HG03060 (cell line): ENCODE results near the gene NUDT16.
"Not testable (repeated sequence)": the region's sequence is repeated elsewhere in the genome, so short reads cannot be mapped to it uniquely, and the experiment has no call there.

Source experiments
- ATAC-seq: cut with Tn5 transposase; IDR thresholded peaks from one replicate; pipeline ENCODE4 v1.9.1; 2021; ENCODE audit warnings: low read depth, moderate number of reproducible peaks; ENCODE audit not compliant: unreplicated experiment

Gene NUDT16

DNA sequence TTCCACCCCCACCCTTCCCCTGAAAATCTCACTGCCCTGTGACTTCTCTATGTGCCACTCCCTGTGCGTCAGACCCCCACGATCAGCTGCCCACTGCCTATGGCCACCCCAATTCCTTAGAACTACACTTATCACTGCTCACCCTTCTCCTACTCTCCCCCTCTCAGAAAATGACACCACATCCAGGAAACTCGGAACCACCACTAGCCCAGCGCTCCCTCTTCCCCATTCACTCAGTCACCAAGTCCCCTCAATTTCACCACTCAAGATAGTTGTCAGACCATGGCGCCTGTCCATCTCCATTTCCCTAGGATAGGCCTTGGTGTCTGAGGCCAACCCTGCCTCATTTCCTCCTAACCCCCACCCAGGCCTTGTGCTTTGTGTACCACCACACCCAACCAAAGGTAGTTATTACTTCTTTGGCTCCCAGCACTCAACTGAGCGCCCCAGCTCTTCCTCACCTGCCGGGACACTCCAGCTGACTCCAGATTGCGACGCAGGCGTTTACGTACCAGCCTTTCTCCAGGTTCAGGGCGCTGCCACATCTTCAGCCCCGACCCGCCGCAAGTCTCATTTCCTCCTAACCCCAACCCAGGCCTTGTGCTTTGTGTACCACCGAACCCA, 641 bp upstream of the NUDT16 start:
- ATAC-seq, result not testable (repeated sequence)

DNA sequence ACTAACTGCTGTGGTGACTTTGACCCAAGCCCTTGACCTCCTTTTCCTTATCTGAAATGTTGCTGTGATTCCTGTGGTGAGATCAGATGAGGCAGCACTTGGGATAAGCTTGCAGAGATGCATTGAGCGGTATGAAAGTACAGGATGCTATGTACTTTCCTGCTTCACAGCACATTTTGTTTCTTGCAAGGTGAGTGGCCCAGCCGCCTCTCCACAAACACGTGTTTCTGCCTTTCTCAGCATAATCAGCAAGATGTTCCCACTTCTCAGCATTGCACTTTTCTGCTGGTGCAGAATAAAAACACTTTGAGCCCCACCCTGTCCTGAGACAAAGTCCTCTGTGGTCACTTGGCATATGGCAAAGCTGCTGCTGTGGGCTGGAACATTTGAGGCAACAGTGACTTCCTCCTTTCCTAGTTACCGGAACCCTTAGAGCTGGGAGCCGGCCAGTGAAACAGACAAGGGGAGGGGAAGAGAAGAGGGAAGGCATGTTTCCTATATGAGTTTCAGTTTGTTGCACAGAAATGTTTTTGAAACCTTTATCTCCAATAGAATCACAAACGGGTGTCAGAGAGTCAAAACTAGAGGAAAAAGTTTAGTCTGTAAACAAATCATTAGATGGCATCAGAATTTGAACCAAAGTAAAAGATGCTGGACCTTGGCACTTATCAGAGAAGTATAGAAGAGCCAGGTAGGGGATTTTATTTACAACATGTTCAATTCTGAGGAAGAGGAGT, 5.0 kb downstream of the NUDT16 start:
- ATAC-seq, result no peak

DNA sequence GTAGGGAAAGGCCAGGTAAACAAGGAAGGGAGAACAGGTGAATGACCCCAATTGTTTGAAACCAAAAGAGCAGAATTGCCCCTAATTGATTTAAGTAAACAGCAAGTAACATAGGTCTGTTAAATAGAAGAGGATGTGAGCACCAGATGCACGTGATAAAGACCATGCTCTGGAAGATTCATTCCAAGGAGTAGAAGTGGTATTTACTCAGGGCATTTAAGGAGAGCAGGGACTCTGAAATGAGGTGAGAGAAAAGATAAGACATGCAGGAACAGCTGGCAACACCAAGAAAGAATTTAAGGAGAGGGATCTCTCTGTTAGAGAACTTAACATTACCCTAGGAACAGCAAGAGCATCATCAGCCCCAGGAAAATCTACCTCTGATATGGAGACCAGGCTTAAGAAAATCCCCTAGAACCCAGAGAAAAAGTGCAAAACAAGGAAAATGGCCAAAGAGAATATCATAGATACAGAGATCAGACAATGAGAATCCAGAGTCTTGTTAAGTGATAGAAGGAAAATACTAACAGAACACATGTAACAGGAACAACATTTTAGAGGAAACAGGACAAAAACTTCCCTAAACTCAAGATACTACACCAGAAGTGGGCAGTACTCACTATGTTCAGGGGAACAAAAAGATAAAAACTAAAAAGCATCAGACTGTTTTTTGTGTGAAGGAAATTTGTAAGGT, 6.4 kb downstream of the NUDT16 start:
- ATAC-seq, result no peak

DNA sequence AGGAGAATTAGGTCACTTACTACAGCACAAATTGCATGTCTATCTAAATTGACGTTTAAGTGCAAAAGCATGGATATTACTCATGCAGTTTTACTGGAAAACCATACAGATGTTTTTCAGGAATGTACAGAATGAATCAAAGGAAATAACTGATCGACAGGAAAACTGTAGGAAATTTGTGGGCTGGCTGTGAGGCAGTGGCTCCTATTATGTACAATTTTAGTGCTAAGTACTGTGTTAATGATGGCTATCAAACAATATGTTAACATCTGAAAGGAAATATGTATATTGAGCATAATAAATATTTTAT, 6.9 kb downstream of the NUDT16 start:
- ATAC-seq, result no peak

DNA sequence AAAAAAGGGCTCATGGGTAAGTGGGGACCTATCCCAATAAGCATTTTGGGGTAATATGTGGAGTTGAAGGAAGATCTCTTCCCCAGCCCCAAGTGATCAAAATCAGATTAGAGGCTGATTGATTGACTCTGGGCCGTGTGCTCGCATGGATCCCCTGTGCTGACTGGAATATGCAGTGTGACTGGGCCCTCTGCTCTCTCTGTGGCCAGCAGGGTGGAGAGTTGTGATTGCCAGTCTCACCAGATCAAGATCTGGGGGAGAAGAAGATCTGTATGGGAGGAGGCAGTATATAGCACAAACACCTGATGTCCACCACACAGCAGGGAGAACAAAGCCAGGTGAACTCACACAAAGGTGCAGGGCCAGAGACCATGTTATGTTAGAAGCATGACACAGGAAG, 8.8 kb downstream of the NUDT16 start:
- no peak for ATAC-seq

DNA sequence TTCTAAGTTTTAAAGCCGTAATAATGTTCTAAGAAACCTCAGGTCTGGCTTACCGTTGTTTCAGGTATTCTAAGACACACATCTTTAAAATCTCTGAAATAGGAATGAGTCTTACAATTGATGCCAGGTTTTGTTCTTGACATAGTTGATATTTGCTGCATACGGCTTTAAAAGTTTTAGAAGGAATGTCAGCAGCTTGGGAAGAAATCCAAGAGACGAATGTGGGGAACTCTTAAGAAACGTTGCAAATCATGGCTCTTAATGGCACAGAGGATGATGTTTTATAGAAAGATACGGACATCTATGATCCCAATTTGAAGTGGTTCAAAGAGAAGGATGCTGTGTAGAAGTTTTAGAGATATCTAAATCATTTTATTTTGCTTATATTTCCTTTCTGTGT, 11.5 kb downstream of the NUDT16 start:
- no peak for ATAC-seq

DNA sequence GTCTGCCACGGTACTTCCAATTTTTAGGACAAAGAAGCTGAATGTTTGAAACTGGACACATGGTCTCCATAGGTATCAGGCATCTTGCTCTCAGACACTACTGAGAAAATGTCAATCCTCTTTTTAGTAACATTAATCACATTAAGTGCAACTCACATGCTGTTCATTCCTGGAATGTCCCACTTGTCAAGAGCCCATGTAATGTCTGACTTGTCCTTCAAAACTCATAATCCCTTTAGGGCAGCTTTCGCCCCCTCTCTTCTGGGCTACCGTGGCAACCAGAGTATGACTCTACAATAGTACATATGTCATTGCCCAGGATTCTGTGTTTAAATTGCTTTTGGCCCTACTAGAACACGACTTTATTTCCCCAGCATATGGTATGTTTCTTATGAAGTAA, 12.3 kb downstream of the NUDT16 start:
- no peak for ATAC-seq

DNA sequence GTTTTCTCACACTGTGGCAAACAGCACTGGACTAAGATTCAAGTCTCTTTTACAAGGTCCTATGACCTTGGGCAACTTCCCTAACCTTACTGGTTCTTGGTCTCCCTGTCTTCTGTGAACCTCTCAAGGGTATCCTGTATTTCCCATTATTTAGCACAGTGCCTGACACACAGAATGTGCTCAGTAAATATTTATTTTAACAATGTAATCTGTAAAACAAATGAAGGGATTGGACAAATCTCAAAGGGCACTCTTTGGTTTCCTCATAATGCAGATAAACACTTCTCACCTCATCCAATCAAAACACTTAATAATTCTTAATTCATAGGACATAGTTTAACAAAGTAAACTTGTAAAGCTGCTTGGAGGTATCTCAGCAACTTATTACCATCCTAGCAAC, 12.8 kb downstream of the NUDT16 start:
- ATAC-seq, result no peak

DNA sequence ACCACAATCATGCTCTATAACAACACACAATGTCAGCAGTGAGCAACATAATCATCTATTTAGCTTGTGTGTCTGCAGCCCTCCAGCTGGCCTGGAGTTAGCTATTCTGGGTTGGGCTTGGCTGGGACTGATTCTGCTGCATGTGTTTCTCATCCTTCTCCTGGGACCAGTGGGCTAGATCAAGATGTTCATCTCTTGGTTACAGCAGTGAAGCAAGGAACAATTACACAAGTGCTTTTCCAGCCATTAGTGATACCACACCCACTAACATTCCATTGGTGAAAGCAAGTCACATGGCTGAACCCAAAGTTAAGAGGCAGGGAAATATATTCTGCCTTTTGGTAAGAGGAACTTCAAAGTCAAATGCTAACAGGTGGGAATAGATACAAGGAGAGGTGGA, 14.6 kb downstream of the NUDT16 start:
- no peak for ATAC-seq

DNA sequence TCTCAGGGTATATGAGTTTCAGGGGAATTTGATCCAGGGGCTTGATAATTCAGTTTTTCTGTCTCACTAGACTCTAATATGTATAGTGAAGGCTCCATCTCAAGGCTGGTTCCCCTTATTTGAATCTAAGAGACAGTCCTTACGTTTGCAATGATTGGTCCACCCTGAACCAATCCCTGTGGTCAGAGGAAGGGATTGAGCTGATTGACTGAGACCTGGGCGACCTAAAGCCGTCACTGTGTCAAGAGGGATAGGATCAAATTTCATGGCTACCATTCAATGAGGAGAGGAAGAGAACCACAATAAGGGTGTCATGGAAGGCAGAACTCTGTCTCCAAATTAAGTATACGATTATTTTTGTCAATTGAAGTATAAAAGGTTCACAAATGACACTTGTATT, 16.3 kb downstream of the NUDT16 start:
- ATAC-seq, result no peak

DNA sequence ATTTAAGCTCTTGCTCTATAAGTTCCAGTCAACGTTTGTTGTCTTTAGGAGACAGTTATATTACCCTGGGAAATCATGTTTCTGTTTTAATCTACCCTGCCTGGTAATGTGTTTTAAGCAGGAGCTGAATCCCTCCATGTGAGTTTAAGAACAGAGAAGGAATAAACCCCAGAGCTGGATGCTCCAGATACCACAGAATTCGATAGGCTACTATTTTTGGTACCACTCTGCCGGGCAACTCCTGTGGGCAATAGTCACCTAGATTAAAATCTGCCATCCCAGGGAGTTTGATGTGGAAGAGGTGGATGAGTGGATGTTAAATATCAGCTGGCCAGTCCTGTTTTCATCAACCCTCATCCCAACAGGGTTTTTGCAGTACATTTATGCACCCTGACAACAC, 20.4 kb downstream of the NUDT16 start:
- ATAC-seq, result no peak

DNA sequence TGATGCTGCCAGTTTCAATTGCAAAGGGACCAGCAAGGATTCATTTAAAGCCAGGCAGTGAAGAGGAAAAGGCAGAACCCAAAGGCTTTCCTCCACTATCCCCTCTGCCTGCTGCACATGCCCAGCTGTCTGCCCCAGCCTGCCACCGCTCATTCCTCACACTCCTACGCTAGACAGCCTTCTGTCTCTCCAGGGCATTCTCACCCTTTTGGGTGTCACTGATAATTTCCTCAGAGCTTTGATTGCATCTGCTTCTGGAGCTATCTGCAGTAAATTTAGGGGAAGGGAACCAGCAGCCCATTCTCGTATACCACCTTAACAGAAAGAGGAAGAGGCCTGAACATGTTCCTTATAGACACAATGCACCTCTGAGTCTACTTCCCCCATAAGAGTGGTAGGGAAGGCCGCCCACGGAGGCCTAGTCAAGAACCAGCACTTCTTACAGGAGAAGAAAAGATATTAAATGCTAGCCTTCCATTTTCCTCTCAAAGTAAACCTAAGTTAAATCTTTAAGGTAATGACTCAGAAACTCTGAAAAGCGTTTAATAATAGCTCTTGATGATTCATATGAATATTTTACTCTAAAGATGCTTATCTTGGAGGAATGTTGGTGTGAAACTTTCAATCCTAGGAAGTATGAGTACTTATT, 20.9 kb downstream of the NUDT16 start:
- no peak for ATAC-seq

DNA sequence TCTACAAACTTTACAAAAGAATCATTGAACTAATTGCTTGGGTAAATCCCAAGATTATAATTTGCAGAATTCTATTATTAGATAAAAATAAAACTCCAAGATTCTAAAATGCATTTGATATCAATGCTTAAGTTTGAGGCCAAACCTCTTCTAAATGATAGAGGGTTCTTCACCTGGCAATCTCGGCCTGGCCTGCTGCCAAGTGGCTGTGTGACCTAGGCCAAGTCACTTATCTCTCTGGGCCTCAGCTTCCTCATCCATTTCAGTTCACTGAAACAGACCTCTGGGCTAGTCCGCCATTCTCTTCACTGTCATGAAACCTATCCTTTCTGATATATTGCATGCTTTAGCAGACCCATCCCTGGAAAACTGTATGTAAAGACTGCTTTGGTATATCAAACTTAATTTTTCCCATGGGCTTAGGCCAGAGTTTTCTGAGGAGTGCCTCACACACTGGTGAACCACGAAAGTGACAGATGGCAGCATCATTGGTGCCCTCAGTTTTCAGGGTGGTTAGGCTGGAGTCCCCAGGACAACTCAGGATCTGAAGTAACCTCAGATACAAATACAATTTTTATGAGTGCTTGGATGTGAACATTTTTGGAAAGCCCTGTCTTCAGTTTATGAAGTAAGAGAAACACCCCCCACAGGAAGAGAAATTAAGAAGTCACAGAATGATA, 21.8 kb downstream of the NUDT16 start:
- ATAC-seq, result no peak

DNA sequence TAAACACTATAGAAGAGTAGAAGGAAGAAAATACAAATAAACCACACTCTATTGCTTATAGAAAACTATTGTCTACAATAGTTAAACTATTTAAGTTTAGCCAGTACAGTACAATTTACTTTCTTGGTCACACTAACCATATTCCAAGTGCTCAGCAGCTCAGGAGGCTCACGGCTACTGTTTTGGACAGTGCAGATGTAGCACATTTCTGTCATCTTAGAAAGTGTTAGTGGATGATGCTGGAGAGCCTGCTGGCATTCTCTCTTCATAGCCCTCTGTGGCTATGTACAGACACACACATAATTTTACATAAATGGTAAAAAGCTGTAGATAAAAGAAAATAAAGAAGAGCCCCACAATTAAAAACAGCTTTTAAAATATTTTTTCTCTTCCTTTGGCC, 23.8 kb downstream of the NUDT16 start:
- no peak for ATAC-seq

DNA sequence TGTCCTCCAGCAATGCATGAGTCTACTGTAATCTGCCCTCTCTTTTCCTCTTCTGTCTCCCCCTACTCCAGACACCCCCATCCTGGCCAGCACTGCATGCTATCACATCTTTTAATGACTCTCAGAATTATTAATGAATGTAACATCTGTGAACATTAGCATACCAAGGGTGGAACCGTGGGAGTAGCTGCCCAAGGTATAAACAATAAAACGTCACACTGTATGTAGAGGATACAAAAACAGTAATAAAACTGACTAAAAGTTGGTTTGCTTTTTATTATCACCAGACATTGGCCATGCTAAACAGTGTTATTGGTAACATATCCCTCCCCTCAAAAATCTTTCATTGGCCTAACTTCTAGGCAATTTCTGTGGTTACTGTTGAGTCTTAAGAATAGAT, 24.7 kb downstream of the NUDT16 start:
- ATAC-seq, result no peak

DNA sequence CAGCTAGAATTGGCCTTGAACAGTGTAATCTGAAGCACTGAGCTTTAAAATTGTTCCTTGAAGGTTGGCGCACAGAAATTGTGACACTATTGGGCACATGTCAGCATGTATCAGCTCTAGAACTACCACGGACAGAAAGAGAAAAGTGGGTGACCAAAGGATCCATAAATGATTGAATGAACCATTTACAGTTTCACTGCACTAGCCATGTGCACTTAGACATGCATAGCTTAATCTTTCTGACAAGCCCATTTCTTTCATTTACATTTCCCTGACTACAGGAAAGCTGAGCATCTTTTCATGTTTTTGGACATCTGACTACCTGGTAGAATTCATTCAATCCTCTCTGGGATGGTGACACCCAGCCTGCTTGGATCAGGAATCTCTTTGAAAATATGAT, 36.2 kb downstream of the NUDT16 start:
- ATAC-seq, result no peak

DNA sequence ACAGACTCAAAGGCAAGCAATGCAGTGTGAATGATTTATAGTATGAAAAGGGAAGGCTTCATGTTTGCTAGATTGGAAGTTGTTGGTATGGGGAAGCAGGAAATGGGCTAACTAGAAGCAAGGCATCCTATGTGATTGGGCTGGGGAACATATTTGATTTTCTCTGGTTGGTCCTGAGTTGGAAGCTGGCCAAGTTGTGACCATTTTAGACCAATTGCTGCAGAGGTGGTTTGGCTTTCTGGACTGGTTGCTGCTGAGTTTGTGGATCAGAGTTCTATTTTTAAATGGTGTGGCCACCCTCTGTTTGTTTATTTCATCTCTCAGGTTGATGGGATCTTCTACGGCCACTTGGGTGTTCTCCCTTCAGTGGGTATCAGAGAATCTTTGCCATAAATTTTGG, 39.7 kb downstream of the NUDT16 start:
- ATAC-seq, result no peak

DNA sequence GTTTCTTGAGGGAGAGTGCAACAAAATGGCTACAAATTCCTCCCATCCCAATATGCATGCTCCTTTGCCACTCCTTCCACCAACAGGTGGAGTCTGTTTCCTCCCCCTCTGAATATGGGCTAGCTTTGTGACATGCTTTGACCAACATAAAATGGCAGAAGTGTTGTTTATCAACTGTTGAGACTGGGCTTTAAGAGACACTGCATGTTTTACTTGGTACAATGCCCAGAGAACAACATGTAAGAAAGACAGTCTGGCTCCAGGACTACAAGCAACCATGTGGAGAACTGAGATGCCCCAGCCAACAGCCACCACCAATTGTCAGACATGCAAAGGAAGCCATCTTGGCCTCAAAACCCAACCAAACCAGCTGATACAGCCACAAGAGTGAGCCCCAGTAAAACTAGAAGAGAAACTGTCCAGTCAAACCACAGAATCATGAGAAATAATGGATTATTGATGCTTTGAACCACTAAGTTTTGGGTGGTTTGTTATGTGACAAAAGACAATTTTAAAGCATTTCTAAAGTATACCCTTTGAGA, 40.5 kb downstream of the NUDT16 start:
- no peak for ATAC-seq

DNA sequence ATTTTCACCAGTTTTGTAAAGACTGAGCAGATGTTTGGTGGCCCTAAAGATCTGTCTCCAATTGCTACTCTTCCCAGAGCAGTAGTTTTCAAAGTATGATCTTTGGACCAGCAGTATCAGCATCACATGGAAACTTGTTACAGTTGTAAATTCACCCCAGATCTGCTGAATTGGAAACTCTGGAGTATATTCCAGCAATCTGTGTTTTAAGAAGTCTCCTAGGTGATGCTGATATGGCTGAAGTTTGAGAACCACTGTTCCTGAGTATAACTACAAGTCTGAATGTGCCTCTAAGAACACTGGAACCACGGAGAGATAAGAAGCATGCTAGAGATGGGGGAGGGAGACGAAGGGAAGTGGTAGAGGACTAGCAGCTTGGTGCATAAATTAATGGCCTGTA, 45.7 kb downstream of the NUDT16 start:
- ATAC-seq, result no peak

DNA sequence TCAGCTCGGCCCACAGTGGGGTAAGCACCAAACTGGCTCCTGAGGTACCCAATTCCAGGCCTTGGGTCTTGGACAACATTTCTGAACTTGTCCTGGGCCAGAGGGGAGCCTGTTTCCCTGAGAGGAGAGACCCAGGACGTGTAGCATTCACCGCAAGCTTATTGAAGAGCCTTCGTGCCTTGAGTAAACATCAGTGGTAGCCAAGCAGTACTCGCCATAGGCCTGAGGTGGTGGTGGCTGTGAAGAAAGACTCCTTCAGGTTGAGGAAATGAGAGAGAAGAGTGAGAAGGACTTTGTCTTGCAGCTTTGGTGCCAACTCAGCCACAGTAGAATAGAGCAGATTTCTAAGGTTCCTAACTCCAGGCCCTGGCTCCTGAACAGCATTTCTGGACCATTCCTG, 50.2 kb downstream of the NUDT16 start:
- ATAC-seq, result no peak

DNA sequence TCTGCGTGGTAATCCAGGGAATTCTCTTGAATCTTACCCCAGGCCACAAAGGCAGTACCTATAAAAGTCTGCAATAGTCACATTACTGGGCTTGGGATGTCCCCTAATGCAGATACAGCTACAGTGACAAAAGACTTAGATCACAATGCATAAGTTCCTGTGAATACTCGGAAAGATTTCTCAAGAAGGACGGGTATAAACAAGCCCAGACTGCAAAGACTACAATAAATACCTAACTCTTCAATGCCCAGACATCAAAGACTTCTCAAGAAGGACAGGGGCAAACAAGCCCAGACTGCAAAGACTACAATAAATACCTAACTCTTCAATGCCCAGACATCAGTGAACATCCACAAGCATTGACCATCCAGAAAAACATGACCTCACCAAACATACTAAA, 50.9 kb downstream of the NUDT16 start:
- ATAC-seq, result no peak
